OCI-LY1 (cell line): ENCODE measurements around the gene KPNB1.

Experiments
- CTCF ChIP-seq: fragments of 200-600 bp; sonication (generic), shearing (Covaris generic); IDR thresholded peaks from 2 replicates; pipeline ENCODE4 v1.5.1; 2017; ENCODE audit warnings: mild to moderate bottlenecking, antibody characterized with exemption, low read length, moderate library complexity, mixed read lengths
- EZH2 ChIP-seq: fragments of 200-600 bp; sonication (generic), shearing (Covaris generic); IDR thresholded peaks from 2 replicates; pipeline ENCODE4 v1.8.0; 2017; ENCODE audit warnings: borderline replicate concordance, mixed run types, mild to moderate bottlenecking, antibody characterized with exemption, low read length, moderate library complexity, mixed read lengths

DNA sequence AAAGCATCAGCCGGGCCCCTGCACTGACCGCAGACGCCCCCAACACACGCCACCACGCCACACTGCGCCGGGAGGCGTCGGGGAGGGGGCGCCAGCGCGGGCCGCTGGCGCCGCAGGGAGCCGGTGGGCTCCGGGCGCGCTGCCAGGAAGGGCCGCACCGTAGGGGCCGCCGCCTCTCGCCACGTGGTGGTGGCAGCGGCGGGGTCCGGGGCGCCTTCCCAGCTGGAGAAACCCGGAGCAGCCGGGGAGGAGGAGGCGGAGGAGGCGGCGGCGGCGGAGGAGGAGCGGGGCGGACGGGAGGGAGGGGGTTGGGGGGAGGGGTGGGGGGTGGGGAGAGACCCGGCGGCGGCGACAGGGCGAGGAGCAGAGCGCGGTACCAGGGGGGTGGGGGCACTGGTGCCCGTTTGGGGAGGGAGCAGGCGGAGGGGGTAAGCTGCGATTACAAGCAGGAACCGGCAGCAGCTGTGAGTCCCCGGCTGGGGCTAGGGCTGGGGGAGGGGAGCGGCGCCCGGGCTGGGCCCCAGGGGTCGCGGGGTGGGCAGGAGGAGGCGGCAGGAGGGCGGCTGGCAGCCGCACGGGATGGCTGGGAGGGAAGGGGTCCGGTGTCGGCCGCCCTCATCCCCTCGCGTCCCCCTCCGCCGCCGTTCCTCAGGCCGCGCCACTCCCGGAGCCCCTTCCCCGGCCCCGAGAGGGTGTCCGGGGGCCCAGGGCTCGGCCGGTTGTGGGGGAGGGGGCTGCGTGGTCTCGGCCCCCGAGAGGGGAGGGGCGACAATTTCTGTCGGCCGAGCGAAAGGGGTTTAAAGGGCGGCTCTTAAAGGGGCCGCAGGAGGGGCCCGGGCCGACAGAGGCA is 44.2 kb downstream of the KPNB1 start, which contains the start of gene TBKBP1:
- no peak for TF ChIP-seq CTCF
- no peak for TF ChIP-seq EZH2
